Stimulated activated CD8-positive, alpha-beta memory T cell treated with anti-CD3 and anti-CD28 coated beads, Interleukin-4, amount 100 ng/mL, for 48 hours (primary cell): Measurements from ENCODE around the gene ABTB1.
A peak's percentile ranks its signal among the peaks of the same experiment; 100 is the strongest.
"Not testable (repeated sequence)": the region's sequence is repeated elsewhere in the genome, so short reads cannot be mapped to it uniquely, and the experiment has no call there.

Experiments
- DNase-seq: peaks from one replicate; pipeline ENCODE4 v3.0.0-alpha.2; 2020

The ABTB1 gene

GRCh38 chr3:127650236-127650635 lies 22.5 kb upstream of the ABTB1 start:
- DNase-seq, result no peak

DNA sequence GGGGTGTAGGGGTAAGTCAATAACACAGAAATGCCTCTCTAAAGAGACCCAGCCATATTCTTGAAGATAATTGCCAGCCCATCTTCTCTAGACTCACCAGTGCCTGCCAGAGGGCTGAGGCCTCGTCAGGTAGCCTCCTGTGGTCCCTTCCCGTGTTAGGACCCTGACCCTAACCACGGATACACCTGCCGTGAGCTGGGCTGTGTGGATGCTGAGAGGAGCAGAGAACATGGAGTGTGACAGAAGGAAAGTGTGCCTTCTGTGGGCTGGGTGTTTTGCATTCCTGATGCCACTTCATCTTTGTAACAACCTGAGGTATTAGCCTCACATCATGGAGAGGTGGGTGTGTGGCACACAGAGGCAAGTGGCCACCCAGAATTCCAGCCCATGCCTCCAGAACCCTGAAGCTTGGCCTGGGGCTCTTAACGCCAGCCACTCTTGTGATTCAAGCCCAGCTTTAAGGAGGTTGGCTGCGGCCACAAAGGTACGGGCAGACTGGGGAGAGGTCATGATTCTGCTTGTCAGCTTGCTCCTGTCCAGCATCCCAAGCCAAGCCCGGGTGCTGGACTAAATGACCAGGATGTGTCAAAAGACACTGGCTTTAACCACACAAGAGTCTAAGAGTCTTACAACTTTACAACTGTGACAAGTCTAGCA lies 21.1 kb upstream of the ABTB1 start:
- no peak for DNase-seq

DNA sequence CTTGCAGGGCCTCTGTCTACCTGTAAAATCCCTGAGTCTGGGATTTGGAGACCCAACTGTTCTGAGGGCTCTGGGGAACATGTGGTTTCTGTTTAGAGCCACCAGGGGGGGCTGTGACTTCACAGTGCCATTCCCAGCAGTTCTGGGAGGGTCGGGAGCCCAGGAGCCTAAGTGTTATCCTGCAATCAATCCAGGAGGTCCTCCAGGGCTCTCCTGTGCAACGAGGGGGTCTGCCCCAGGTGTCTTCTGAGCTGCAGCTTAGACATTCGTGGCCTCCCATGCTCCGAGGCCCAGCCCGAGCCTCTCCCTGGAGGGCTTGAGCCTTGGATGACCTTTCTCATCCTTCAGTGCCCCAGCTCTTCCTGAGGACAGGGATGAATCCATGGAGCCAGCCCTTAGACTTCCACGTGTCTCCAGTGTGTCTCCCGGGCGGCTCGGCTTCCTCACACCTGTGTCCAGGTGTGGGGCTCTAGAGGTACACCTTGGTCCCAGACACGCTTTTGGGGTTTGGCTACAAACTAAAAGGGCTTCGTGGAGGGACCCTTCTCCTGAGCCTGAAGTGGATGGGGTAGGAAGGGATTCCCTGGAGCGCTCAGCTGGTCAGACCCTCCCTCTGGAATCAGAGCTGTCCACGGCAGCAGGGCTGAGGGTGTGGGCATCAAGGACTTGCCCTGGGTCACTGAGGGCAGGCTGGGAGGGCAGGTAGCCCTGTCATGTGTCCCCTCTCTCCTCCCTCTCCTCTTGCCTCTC lies 20.3 kb upstream of the ABTB1 start:
- peak; percentile 58 for DNase-seq

DNA sequence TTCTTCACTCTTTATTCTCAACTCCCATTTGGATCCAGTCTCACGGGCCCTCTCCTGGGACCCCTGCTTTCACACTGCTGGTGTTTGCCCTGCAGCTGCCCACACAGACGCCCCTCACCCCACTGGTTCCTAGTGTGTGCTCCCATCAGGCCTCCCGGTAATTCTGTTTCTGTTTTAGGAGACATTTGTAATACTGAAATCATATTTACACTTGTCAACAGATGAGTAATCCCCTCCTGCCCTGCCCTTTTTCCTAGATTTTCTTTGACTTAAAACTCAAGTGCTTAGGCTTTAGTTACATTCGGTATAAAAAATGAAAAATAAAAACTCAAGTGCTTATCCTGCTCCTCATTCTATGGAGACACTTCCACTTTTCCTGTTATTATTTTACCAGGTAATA lies 18.4 kb upstream of the ABTB1 start:
- DNase-seq, result no peak

- not testable (repeated sequence) for DNase-seq
These were observed 17.8 kb upstream of the ABTB1 start for GRCh38 chr3:127654993-127655392.

- DNase-seq, result no peak
These were observed 17.1 kb upstream of the ABTB1 start for GRCh38 chr3:127655641-127656040.

DNA sequence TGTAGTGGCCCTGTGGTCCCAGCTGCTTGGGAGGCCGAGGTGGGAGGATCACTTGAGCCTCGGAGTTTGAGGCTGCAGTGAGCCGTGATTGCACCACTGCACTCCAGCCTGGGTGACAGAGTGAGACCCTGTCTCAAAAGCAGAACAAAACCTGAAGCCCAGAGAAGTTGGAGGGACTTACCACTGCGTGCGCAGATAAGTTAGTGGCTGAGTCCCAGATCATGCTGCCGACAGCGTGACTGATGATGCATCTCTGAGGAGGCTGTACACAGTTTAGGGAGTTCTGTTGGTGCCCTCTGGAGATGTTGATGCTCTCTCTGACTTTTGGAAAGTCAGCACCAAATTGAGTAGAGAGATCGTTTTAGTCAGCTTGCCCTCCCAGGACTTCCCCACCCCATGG lies 15.8 kb upstream of the ABTB1 start:
- DNase-seq, result no peak

- DNase-seq, result no peak
These were observed 14.5 kb upstream of the ABTB1 start for GRCh38 chr3:127658234-127658633.

- DNase-seq, result no peak
These were observed 12.0 kb upstream of the ABTB1 start for GRCh38 chr3:127660621-127661251.

DNA sequence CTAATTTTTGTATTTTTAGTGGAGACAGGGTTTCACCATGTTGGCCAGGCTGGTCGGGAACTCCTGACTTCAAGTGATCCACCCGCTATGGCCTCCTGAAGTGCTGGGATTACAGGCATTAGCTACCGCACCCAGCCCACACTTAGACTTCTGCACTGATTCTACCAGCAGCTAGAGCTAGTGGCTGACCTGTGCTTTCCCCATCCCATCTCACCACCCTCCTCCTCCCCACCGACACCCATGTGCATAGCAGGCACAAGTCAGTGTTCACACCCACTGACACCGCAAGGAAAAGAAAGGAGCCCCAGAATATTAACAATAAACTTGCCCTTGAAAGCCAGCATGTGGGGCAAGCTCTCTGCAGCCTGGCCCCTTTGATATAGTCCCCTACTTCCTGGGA lies 11.2 kb upstream of the ABTB1 start:
- DNase-seq, result no peak

DNA sequence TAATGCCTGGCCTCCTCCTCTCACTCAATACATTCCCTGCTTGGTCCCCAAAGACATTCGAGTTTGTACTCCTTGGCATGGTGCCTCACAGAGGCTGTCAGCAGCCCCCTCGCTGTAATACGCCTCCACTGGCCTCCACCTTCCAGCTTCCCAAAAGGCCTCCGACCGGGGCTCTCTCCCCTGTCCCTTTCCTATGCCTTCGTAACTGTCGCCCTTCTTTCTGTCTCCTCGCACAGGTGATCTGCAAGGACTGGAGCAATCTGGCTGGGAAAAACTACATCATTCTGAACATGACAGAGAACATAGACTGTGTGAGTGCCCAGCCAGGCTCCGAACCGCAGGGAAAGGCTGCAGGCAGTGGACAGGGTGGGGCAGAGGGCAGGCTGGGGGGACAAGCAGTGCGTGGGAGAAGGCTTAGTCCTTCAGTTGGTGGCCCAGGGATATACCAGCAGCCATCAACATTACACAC lies 10.7 kb upstream of the ABTB1 start:
- DNase-seq, result no peak

GRCh38 chr3:127663151-127663550 lies 9.6 kb upstream of the ABTB1 start:
- no peak for DNase-seq

DNA sequence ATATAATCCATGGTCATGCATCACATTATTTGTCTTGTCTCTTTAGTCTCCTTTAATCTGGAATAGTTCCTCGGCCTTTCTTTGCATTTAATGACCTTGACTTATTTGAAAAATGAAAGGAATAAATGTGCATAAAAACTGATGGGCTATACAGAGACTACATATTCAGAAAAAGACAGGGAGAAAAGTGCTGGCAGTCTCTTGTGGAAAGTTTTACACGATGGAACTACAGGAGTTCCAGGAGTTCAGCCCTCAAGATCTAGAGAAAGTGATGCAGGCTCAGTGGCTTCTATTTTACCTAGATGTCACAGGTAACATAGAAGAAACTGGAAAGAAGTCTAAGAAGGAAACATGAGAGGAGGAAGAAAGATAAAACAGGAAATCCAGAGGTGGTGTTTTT lies 7.6 kb upstream of the ABTB1 start:
- DNase-seq, result no peak

DNA sequence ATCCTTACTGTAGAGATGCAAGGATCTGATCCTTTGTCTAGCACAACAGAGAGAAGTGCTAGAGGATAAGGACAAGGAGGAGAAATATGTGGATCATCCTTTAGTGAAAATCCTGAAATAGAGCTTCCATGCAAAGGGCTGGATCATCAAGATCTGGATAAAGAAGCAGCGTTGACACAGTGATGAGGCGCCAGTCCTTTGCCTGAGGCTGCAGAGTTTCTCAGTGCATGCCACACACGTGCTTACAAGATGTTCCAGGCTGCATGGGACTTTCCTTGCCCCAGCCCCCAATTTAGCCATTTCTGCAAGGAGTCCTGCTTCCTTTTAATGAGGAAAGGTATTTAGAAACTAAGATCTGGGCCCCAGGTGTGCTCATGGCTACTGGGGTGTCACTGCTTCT lies 7.2 kb upstream of the ABTB1 start:
- DNase-seq, result no peak

GRCh38 chr3:127666676-127667075 lies 6.1 kb upstream of the ABTB1 start:
- DNase-seq, result no peak

DNA sequence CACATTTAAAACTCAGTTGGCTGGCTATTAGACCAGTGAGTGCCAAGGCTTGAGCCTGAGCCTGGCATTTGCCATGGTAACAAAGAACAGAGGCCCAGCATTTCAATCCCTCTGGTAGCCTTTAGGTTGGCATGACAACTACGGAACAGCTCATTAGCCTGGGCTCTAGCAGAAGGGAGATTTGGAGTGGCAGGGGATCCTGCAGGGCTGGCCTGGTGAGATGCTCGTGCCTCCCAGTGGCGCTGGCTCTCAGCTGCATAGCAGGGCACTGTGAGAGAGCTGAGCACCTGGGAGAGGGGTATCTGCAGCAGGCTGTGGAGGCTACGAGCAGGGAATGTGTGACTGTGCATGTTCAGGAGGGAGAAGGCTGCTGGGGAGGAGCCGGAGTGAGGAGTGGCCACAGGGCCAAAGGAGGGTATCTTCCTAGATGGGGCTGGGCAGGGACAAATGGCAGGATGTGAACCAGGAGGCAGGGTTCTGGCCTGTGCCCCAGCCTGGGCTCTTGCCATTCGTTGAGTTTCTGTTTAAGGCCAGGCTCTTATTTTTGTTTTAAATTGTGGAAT lies 5.6 kb upstream of the ABTB1 start:
- no peak for DNase-seq

- DNase-seq, result no peak
These were observed 3.8 kb upstream of the ABTB1 start for GRCh38 chr3:127668906-127669305.

GRCh38 chr3:127669541-127670228 lies 3.1 kb upstream of the ABTB1 start:
- no peak for DNase-seq

- DNase-seq, result no peak
These were observed 2.6 kb upstream of the ABTB1 start for GRCh38 chr3:127670229-127670559.

- no peak for DNase-seq
These were observed 1.8 kb upstream of the ABTB1 start for GRCh38 chr3:127670761-127671522.

DNA sequence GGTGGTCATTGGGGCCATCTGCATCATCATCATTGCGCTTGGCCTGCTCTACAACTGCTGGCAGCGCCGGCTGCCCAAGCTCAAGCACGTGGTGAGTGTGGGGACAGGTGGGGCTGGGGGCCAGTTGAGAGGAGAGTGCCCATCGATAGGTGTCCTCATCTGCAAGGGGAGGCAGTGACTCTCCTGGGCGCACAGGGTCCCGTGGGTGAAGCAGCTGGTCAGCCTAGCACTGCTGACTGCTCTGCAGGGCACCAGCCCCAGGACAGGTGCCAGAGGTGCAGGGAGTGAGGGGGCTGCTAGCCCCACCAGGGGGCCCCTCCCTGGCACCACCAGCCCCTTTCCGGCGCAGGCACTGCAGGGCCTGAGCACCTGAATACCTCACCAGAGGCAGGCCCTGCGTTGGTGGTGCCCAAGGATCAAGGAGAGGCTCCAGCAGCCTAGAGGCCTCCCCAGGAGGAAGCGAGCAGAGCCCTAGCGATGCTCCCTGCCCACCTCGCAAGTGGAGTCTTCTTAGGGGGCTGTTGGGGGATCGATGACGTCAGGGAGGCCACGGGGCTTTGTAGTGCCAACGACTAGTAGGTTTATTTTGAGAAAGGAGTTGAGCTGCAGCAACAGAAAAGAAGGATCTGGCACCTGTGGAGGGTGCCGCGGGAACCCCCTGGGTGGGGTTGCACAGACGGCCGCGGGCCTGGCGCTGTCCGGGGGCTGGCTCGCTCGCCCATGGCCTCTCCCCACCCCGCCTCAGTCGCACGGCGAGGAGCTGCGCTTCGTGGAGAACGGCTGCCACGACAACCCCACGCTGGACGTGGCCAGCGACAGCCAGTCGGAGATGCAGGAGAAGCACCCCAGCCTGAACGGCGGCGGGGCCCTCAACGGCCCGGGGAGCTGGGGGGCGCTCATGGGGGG lies 976 bp upstream of the ABTB1 start:
- peak; percentile 54 for DNase-seq
